BJ (cell line): ENCODE results near the gene PURA. TPM values are rescaled to one million over a fixed set of nuclear protein-coding genes. Genes with fewer than 3 reads are reported as not detected.

ENCODE experiments used
- CTCF ChIA-PET: fragments of 350-600 bp; formaldehyde crosslinking; extraction: SDS; loops from one replicate; lab custom pipeline; 2021; ENCODE audit warnings: antibody characterized with exemption, inconsistent platforms; lab: Yijun Ruan, JAX
- POLR2A ChIA-PET: fragments of 300-600 bp; sonication (Branson Sonifier 250); formaldehyde crosslinking; extraction: SDS; loops from one replicate; lab custom pipeline; 2021; ENCODE audit warnings: antibody characterized with exemption; lab: Charles Lee
- DNase-seq: peaks from one replicate; pipeline ENCODE4 v3.0.0-alpha.2; 2011; ENCODE audit warnings: low read depth
- H3K27me3 ChIP-seq: 2 replicates; pipeline ENCODE4 v1.6.0; 2011; ENCODE audit warnings: low read length; ENCODE audit not compliant: control insufficient read depth, insufficient read depth
- H3K36me3 ChIP-seq: 2 replicates; pipeline ENCODE4 v1.5.1; 2011; ENCODE audit warnings: low read length; ENCODE audit not compliant: control insufficient read depth, insufficient read depth
- H3K4me3 ChIP-seq: 2 replicates; pipeline ENCODE4 v1.5.1; 2011; ENCODE audit warnings: low read depth, mild to moderate bottlenecking, control low read depth, low read length
- polyA plus RNA-seq: library from polyadenylated mRNA; depleted of rRNA; stranded (reverse); fragments of >200 nt; gene quantifications from 2 replicates; pipeline ENCODE4 v1.2.3, GENCODE V29; 2011
- TF ChIP-seq, protein P1 (sequence below): IDR thresholded peaks from 2 replicates; pipeline ENCODE4 v1.5.1; 2011; ENCODE audit warnings: low read depth, mild to moderate bottlenecking, control low read depth, inconsistent platforms, low read length, moderate library complexity; ENCODE audit not compliant: insufficient read depth

PURA gene
- polyA plus RNA-seq, 1 experiment, result 5.2 TPM

DNA sequence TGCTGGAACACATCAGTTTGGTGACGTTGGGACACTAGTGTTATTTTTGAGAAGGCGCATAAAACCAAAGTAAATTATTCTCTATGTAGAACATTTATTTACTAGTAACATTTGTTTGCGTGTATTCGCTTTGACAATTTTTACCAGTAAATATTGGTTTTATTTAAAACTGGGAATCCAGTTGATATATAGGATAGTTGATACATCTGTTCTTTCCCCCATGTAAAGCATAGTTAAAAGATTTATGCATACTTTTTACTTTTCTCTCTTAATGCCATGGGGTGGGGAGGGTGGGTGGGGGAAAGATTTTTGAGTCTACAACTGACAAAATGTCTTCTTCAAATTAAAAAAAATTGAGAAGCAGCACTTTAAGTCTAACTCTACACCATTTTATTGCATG is 11.7 kb downstream of the PURA start, which contains the start of gene IGIP:
Gene IGIP, plus strand, starts transcription at position 301 of the 400 bp plus-strand sequence. CDS start 2,540 bp downstream, outside the sequence.
- Histone ChIP-seq H3K36me3 (no peaks in the 10 kb centered on the region), H3K4me3 (no peak within 1 kb of the TSS), H3K27me3 (no peaks in the 10 kb centered on the region)
- CTCF ChIA-PET, result no interaction called here
- TF ChIP-seq, protein P1, sequence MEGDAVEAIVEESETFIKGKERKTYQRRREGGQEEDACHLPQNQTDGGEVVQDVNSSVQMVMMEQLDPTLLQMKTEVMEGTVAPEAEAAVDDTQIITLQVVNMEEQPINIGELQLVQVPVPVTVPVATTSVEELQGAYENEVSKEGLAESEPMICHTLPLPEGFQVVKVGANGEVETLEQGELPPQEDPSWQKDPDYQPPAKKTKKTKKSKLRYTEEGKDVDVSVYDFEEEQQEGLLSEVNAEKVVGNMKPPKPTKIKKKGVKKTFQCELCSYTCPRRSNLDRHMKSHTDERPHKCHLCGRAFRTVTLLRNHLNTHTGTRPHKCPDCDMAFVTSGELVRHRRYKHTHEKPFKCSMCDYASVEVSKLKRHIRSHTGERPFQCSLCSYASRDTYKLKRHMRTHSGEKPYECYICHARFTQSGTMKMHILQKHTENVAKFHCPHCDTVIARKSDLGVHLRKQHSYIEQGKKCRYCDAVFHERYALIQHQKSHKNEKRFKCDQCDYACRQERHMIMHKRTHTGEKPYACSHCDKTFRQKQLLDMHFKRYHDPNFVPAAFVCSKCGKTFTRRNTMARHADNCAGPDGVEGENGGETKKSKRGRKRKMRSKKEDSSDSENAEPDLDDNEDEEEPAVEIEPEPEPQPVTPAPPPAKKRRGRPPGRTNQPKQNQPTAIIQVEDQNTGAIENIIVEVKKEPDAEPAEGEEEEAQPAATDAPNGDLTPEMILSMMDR, result no peak
- no peak for DNase-seq
- POLR2A ChIA-PET, result no interaction called here

DNA sequence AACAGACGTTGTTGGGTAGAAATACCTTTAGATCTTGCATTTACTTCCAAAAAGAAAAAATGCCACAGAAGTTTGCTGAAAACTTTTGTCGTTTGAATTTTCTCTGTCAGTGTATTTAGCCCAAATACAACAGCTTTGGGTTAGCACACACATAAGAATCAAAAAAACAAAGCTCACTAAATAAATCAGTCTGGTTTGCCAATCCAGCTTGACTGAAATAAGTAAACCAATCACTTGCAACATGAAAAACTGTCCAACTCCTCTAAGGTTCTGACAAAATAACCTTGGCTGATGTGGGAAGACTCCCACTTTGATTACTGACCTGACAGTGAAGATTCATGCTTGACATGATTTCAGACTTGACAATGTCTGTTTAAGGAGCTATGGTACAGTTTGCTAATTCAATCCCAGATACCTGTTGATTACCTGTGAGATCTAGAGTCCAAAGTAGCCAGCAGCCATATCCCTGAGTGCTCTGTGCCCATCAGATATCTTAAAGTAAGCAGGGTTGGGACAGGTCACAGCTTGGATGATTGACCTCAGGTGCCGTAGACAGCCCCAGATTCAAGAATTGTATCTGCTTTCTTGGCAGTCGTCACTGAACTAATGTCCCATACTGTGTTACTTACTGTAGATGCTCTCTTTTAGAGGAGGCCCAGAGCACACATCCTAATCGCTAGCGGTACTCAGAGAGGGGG is 12.6 kb downstream of the PURA start:
- POLR2A ChIA-PET, result no interaction called here
- Histone ChIP-seq H3K27me3 (no peaks in the 10 kb centered on the region), H3K36me3 (no peaks in the 10 kb centered on the region), H3K4me3 (no peak overlapping the region)
- TF ChIP-seq, protein P1, result no peak
- CTCF ChIA-PET, result interaction anchor here (2.0 kb wide), 1 partner anchor 17 kb away, joined by 7 read pairs; no protein-coding TSS in a partner anchor
- no peak for DNase-seq

GRCh38 chr5:140128376-140128775 is 14.5 kb downstream of the PURA start:
- ChIA-PET CTCF (no interaction called here), POLR2A (no interaction called here)
- Histone ChIP-seq H3K4me3 (no peak overlapping the region), H3K27me3 (no peaks in the 10 kb centered on the region), H3K36me3 (no peaks in the 10 kb centered on the region)
- DNase-seq, result no peak
- TF ChIP-seq, protein P1, result no peak

DNA sequence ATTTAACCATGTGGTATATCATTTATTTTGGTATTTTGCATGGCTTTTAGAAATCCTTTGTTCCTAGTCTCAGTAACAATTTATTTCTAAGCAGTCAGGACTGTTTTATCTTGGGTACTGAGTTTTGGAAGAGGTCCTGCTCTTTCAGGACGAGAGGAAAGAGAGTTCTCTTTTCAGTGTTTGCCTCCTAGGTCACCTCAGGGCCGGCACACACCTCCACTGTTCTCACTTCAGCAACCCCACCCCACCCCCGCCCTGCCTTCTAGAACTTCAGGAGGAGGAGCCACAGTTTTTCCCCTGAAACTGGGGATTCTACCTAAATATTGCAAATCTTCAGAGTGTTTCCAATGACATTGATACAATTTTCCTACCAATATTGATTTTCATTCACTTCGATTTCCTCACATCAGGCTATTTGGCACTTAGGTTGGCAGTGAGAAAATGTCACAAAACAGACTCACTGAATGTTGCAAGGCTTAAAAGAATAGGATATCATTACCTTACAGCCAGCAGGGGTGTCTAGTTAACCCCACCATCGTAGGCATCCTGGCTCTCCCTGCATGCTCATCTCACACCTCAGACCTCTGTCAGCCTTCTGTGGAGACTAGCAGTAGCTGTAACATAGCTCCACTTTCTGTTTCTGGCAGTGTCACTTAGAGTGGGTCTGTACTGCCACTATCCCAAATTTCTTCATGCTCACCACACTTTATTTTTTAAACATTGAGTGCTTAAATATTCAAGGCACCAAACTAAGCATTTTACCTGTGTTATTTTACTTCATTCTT is 17.2 kb downstream of the PURA start:
- TF ChIP-seq, protein P1, result no peak
- POLR2A ChIA-PET, result interaction anchor here (1.5 kb wide), 1 partner anchor 19 kb away, joined by 4 read pairs; no protein-coding TSS in a partner anchor
- no peaks in the 10 kb centered on the region for H3K36me3 ChIP-seq
- no peak for DNase-seq
- CTCF ChIA-PET, result interaction anchor here (0.8 to 6.7 kb wide), 3 partner anchors 10 to 14 kb away, joined by 5 to 53 read pairs (median 14); no protein-coding TSS in a partner anchor
- no peaks in the 10 kb centered on the region for H3K27me3 ChIP-seq
- no peak overlapping the region for H3K4me3 ChIP-seq

DNA sequence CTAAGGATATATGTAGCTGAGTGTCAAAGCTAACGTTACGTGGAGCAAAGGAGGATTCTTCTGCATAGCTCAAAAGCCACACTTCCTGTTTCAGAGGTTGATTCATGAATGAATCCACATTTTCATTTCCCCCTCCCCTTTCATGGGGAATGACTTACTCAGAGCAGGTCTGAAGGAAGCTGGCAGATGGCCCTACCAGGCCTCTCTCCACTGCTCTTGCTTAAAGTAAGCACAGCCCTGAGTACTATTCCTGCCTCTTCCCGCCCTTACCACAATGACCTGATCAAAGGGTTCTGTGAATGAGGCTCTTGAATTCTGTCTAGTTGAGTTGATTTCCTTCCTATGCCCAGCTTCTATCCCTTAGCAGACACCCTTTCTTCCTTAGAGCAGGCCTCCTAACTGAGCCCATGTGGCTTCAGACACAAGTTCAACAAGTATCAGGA is 18.1 kb downstream of the PURA start:
- no peak overlapping the region for H3K4me3 ChIP-seq
- no peaks in the 10 kb centered on the region for H3K27me3 ChIP-seq
- no peaks in the 10 kb centered on the region for H3K36me3 ChIP-seq
- peak; percentile 81 for DNase-seq
- POLR2A ChIA-PET, result interaction anchor here (0.6 to 1.5 kb wide), 2 partner anchors 19 to 418 kb away, joined by 3 to 4 read pairs; no protein-coding TSS in a partner anchor
- CTCF ChIA-PET, result interaction anchor here (0.8 to 6.7 kb wide), 5 partner anchors 10 to 17 kb away, joined by 3 to 53 read pairs (median 8); no protein-coding TSS in a partner anchor
- TF ChIP-seq, protein P1, result no peak
